Hepatic stellate cell (primary cell): ENCODE measurements around the gene KIAA0513.
A peak's percentile ranks its signal among the peaks of the same experiment; 100 is the strongest.

ENCODE experiments used
- DNase-seq: peaks from one replicate; pipeline ENCODE4 v3.0.0; 2011; ENCODE audit warnings: low spot score

The KIAA0513 gene, protein sequence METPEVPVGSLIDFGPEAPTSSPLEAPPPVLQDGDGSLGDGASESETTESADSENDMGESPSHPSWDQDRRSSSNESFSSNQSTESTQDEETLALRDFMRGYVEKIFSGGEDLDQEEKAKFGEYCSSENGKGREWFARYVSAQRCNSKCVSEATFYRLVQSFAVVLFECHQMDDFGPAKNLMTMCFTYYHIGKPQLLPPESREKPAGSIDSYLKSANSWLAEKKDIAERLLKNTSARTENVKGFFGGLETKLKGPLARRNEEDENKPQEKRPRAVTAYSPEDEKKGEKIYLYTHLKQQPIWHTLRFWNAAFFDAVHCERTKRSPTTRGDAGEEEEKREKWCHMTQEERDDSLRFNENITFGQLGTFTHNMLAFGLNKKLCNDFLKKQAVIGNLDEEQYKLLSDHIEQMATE

DNA sequence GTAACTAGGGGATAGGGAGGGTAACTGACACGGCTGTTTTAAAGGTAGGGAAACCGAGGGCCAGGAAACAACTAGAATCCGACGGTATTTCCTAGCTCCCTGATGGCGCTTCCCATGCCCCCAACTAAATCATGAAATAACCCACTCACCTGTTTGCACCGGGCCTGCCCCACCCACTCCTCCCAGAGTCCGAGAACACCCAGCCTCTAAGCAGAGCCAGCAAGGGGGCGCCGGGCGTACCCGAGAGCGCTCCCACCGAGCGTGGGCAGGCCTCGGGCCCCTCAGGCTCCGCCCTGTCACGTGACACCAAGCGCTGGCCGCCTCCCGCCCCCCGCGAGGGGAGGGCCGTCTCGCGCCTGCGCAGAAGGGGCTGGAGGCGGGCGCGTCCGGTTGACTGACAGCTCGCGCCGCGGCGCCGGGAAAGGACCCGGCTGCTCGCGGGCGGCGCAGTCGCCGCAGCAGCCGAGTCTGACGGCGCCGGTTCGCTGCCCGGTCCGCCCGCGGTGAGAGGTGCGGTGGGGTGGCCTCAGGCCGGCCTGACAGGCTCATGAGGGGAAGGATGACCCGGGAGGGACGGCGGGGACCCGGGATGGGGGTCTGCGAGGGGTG lies at the start of gene KIAA0513:
KIAA0513 (plus strand) TSS at position 447 of the 609 bp plus-strand sequence. CDS start 39,277 bp downstream, outside the sequence.
- DNase-seq, result peak; percentile 95

DNA sequence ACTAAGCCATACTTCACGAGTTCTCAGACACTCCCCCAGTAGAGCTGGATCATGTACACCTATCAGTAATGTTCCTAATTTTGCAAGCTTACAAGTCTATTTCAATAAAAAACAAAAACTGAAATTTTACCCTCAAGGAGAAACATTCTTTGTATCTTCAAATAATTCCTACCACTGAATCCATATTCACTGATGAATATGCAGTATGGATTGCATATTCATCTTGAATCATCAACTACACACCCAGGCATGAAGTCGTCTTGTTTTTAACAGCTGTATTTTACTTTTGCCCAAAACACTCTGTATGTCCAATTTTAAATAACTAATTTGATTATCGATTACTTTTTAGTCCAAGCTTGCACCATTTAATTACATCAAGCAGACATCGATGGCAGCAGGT lies 48.1 kb upstream of the KIAA0513 start:
- no peak for DNase-seq

DNA sequence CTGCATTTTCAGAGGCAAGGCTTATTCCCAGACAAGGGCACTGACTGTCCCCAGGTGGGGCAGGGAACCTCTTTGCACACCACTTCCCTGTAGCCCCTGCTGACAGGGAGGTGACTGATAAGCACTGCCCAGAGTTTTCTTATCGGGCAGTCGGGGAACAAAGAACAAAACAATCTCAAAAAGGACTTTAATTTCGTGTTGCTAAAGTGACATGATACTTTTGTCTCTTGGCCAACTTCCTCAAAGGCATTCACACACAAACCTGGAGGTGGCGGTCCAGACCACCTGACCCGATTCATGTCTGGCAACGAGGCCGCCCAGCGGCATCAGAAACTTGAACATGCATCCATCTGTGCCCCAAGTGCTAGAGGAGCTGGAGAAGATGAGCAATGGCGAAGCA lies 45.2 kb upstream of the KIAA0513 start:
- no peak for DNase-seq

DNA sequence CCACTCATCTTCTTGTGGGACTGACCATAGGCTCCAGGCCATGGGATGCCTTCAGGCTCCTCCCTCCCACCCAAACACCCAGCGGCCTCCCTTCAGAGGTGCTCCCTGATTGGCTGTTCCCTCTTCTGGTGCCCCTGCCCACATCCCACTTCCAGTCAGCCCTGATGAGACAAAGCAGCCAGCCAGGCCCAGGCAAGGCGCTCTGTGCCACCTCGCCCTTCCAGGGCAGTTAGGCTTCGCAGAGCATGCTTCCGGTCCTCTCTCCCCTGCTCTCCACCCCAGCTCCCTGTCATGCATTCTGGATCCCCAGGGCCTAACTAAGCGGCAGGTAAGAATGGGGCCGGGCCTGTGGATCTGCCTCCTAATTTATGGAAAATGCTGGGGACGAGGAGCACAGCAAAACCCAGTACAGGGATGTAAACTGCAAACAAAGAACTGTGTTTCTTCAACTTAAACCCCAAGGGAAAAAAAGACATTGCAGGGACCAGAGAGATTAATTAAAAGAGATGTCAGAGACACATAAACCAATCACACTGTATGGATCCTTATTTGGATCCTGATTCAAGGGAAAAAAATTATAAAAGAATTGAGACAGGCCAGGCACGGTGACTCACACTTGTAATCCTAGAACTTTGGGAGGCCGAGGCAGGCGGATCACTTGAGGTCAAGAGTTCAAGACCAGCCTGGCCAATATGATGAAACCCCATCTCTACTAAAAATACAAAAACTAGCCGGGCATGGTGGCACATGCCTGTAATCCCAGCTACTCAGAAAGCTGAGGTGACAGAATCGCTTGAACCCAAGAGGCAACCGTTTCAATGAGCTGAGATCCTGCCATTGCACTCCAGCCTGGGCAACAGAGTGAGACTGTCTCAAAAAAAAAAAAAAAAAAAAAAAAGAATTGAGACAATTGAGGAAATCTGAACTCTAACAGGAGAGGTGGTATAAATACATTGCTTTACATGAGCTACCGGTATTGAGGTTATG lies 42.2 kb upstream of the KIAA0513 start:
- peak; percentile 84 for DNase-seq

DNA sequence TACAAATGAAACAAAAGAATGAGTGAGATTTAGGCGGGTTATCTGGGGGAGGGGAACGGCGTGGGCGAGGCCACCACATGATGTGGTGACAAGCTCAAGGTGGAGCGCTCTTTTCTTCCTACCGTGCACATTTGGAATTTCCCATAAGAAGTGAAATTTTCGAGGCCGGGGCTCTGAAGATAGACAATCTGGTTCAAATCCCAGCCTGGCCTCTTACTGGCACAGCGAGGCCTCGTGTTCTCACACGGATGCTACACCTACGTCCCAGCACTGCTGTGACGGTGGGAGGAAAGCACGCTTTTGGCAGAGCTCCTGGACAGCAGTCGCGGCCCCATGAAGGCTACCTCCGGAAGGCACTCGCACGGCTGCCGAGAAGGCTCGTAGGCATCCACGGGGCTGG lies 41.5 kb upstream of the KIAA0513 start:
- DNase-seq, result no peak

DNA sequence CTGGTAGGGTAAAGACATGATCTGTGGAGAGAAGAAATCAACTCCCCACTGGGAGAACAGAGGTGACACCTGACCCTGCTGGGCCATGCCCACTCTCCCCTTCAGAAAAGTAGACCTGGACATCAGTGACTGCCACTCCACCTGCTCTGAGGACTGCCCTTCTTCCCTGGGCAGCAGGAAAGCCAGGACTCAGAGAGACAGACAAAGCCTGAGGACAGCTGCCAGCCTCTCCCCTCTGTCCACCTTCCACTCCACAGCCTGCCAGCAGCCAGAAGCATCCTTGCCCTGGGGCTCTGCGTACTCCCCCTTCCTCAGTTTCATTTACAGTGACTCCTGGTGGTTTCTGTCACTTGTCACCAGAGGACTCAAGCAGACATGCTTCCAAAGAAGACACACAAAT lies 40.7 kb upstream of the KIAA0513 start:
- no peak for DNase-seq

DNA sequence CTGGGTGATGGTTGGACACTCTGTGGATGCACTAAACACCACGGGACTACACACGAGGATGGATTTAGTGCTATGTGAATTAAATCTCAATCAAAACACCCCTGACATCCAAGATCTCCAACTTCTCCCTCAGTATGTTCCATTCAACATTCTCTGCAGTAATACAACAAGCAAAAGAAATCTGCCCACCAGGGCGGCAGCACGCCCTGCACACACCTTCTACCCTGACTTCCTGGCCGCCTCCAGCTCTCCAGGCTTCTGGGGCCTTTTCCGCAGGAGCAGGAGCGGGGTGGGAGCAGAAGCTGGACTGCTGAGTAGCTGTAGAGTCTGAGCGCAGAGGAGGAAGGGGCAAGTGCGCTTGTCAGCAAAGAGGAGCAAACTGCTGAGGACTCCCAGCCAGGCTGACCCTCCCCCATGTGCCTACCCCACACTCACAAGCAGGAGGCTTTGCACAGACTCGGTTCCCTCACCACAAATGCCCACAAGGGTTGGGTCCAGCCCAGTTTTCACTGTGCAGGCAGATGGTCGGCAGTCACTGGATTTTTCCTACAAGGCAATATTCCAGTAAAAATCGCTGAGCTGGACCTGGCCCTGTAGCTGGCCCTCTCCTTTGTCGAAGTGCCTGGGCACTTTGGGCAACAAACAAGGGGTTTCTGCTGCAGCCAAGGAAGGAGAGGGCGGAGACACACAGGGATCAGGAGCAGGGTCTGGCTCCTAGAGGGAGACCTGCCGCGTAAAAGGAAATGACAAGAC lies 39.1 kb upstream of the KIAA0513 start:
- DNase-seq, result no peak

DNA sequence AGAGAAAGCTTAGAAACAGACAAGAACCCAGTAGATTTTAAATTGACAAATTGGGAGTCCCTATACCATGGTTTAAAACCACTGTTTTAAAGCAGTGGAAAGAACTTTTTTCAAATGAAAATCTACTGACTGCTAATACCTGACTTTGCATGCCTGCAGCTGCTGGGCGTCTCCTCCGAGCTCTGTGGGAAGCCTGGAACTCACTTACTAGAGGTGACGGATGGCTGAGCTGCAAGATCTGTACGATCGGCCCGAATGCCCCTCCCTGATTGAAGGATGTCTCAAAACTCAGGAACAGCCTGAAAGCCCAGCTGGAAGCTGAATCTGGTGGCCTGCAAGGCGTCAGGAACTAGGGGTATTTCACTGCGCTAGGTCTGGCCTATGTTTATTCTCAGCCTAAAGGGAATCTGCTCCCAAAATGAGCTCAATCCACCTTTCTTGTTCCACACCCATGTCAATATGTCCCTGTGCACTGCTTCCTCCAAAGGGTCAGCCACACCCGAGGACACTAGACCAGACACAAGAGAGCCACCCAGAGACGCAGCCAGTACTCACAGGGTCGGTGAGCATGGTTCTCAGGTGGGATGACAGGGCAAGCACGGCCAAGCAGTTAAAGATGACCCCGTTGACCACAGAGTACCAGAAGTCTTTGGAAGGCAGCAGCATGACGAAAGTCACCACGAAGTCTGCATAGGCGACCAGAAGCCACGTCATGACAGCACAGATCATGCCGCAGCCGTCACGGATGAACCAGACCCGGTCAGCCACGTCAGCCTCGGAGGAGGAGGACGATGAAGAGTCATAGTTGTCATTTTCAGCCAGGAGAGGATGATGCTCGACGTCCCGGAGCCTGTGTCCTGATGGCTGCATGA lies 37.6 kb upstream of the KIAA0513 start:
- DNase-seq, result no peak

DNA sequence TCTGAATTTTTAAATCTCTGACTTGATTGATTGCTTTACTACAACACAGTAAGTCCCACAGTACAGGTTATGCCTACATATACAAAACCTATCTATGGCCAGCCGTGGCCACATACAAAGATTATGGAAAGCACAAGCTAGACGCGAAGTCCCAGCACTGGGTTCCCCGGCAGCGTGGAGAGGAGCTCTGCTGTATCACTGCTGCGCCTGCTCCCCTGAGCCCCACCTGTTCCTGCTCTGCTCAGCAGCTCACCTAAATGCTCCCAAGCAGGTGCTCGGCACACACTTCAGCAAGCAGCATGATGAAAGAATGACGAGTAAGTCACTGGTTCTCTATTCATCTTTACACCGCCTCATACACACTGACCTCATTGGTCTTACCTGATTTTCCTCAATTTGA lies 36.8 kb upstream of the KIAA0513 start:
- no peak for DNase-seq

DNA sequence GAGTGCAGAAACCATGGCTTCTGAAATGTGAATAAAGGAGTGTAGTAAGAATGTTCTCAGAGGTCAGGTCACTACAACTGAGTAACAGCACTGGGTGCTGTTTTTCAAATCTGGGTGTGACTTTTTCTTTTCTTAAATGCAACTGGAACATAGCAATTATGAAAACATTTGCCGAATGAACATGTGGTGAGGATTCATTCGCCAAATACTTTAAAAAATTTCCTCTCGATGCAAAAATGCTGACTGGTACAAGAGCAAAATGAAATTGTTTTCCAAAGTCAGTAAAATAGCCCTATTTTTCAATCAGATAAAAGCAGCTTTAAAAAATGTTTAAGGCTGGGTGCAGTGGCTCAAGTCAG lies 34.9 kb upstream of the KIAA0513 start:
- no peak for DNase-seq

DNA sequence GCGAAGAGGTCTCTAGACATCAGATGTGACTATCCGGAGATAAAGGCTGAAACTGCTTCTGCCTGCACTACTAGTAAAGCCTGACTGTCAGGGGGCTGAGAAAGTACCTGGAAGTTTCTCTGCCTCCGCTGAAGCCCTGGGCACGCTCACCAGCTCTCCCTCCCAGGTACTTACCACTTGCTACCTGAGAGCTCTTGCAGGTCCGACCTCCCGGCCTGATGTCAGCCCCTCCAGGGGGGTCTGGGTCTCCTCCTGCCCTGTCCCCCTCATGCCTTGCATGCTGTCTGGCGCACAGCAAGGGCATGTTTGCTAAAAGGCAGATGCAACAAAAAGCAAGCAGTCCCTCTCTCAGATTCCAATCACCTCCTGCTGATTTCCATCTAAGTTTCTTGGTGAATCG lies 33.7 kb upstream of the KIAA0513 start:
- DNase-seq, result no peak

DNA sequence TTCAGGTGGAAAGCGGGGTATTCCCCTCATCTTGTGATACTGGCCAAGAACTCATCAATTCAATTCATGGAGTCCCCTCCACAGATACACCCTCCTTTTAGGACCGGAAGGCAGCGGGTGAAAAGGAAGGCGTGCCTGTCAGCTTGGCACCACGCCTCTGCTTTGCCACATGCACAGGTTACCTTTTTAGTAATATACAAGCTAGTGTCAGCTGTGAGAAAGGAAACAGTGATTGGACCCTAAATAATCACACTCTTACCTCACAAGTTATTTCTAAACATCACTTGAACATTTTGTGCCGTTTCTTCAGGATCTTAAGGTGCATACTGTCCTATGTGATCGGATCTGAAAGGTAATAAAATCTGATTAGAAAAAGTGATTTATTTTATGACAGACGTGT lies 31.9 kb upstream of the KIAA0513 start:
- no peak for DNase-seq

DNA sequence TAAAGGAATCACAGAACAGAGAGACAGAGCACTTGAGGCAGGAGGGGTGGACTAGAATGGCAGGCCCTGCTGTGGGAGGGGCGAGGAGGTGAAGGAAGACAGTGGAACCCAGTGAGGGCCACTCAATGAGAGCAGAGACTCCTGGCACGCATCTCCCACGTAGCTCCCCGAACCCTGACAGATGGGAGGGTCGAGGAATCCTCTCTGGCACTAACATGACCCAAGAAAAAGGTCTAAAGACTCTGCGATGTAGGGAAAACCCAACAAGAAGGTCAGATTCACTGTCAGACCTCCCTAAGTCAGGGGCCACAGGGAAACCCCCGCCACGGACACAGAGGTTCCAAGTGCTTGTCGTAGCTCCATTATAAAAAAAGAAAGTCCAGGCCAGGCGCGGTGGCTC lies 31.2 kb upstream of the KIAA0513 start:
- DNase-seq, result no peak

DNA sequence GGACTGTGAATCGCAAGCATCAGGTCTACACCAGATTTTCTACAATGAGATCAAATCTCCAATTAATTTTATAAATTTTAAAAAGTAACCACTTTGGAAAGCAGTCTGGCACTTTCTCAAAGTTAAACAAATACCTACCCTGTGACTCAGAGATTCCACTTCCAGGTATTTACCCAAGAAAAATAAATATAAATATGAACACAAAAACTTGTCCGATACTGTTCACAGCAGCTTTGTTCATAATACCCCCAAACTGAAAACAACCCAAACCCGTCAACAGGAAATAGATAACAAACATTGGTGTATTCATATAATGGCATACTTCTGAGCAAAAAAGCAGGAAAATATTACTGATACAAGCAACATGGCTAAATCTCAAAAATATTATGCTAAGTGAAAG lies 28.4 kb upstream of the KIAA0513 start:
- DNase-seq, result no peak

DNA sequence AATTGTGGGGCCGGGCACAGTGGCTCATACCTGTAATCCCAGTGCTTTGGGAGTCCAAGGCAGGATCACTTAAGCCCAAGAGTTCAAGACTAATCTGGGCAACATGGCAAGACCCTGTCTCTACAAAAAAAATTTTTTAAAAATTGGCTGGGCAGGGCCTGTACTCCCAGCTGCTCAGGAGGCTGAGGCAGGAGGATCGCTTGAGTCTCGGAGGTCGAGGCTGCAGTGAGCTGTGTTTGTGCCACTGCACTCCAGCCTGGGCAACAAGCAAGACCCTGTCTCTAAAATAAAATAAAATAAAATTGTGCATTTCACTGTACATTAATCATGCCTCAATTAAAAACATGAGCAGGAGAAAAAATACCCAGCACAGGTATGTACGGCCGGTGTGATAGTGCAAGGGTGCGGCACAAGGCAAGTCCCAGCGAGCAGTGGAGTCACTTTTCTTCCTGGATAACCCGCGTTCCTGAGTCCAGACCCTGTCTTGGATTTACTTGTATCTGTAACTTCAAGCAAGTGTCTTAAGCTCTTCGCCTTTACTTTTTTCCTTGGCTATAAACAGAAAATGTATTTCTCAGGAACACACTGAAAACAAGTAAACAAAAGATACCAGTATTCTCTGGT lies 27.6 kb upstream of the KIAA0513 start:
- no peak for DNase-seq

DNA sequence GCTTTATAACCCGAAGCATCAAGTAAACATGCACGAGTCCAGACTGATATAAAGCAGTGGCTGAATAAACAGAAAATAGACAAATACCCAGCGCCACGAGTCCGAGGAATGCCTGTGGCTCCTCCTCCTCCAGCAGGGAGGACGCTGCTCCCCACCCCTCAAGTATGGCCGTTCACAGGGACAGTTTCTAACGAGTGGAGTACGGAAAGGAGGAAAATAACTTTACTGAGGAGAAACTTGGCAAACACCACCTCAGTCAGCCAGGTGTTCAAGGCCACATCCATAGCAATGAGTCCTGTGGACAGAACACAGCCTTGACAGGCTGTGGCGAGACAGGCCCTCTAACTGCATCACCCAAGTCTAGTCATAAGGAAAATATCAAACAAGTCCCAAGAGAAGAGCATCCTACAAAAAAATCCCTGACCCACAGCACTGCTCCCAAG lies 25.5 kb upstream of the KIAA0513 start:
- peak; percentile 74 for DNase-seq

DNA sequence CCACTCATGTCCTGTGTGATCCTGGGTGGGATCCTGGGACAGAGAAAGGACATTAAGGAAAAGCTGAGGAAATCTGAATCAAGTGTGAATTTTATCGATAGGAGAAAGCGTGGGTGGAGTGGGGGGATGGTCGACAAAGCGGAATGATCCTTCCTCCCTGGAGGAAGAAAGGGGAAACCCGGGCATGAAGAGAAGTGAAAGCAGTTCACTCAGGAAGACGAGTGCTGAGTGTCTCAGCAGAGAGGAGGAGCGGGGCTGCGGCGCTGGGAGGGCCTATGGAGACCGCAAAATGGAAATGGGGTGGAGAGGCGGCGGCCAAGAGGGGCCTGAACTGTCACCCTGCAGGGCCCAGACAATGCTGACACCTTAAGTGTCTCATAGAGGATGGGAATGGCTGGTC lies 25.0 kb upstream of the KIAA0513 start:
- DNase-seq, result peak; percentile 54

DNA sequence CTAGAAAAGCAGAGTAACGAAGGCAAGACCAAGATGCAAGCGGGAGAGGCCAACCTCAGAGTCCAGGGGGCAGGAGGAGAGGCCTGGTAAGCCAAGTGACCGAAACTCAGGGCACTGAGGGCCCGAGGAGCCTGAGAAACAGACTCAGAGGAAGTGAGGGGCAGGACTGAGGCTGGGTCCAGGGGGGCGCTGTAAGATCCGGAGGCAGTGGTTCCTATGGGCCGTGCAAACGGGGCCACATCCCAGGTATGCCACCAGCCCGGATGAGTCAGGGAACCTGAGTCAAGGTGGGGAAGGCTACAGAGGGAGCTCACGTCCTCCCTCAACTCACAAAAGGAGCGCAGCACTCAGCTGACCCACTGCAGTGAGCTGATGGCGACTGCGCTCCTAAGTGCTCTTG lies 24.5 kb upstream of the KIAA0513 start:
- no peak for DNase-seq

DNA sequence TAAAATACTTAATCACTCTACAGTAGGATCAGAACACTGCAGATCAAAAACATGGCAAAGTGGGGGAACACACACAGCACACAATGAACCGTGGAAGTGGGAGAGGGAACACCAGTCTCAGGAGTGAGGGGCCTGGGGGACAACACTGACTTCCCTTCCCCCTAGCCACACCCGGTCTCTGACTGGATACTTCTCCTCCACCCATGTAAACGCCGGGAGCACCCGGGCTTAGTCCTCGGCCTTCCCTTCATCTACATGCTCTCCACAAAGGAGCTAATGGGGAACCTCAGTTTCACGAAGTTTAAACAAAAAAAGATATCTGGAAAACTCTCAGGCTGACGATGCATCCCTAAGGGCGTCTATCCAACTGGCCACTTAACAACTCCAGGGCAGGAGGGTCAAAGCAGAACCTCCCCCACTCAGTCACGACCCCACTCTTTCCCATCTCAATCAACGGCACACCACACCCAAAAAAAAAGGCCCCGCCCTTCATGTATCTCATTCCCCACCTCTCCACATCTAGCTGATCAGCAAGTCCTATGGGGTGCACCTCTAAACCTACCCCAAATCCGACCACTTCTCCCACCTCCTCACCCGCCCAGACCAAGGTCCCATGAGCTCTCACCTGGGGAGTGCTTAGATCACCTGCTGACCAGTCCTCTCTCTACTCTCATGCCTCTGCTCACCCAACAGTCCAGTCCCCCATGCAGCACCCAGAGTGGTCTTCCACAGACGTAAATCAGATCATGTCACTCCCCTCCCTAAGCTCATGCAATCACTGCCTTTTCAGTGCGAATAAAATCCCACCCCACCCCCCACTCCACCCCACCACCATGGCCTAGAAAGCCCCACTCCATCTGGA lies 23.6 kb upstream of the KIAA0513 start:
- DNase-seq, result no peak
